ENCODE measurements around the gene TEX2. TPM values are rescaled to one million over a fixed set of nuclear protein-coding genes. Genes with fewer than 3 reads are reported as not detected.

Gene TEX2
- total and polyA plus RNA-seq, 5 donors from 2014 or later, result 6.0 to 9.3 (median 6.1) TPM

GRCh38 chr17:64164596-64165285, 98.3 kb downstream of the TEX2 start:
- Mint-ChIP-seq H3K4me1 (peaks cover 0 to 8% (median 3%) of the 10 kb centered on the region in 4 donors), H3K36me3 (peaks cover 15% of the 10 kb centered on the region), H3K9me3 (no peaks in the 10 kb centered on the region), H3K27me3 (no peaks in the 10 kb centered on the region), H3K27ac (peak overlapping the region in 1 of 3 donors; percentile 23), H3K4me3 (no peak overlapping the region)
- Histone ChIP-seq H3K27me3 (ENCODE audit: control insufficient read depth, insufficient read depth, low read length) (no peaks in the 10 kb centered on the region), H3K4me3 (ENCODE audit: low read depth, low read length) (no peak overlapping the region), H3K4me1 (ENCODE audit: control insufficient read depth, insufficient read depth, low read length, poor library complexity, severe bottlenecking) (peaks cover 8% of the 10 kb centered on the region), H3K27ac (ENCODE audit: insufficient read depth, low read length, poor library complexity, severe bottlenecking) (no peak overlapping the region), H3K9me3 (ENCODE audit: control insufficient read depth in 2 of 2, low read length in 2 of 2) (no peaks in the 10 kb centered on the region), H3K36me3 (ENCODE audit: control insufficient read depth, insufficient read depth, low read length) (no peaks in the 10 kb centered on the region)
- ATAC-seq (ENCODE audit: low read depth in 2 of 2), result no peak
- DNase-seq, result no peak

- no peaks in the 10 kb centered on the region for H3K9me3 ChIP-seq (ENCODE audit: control insufficient read depth in 2 of 2, low read length in 2 of 2)
- H3K36me3 ChIP-seq (ENCODE audit: control insufficient read depth, insufficient read depth, low read length), result peaks cover 7% of the 10 kb centered on the region
- no peak overlapping the region for H3K27ac ChIP-seq (ENCODE audit: insufficient read depth, low read length, poor library complexity, severe bottlenecking)
- Mint-ChIP-seq H3K27me3 (no peaks in the 10 kb centered on the region), H3K9me3 (no peaks in the 10 kb centered on the region), H3K4me3 (no peak overlapping the region), H3K4me1 (peaks cover 0 to 8% (median 3%) of the 10 kb centered on the region in 4 donors), H3K27ac (no peak overlapping the region), H3K36me3 (peaks cover 8% of the 10 kb centered on the region)
- H3K4me1 ChIP-seq (ENCODE audit: control insufficient read depth, insufficient read depth, low read length, poor library complexity, severe bottlenecking), result peaks cover 8% of the 10 kb centered on the region
- no peak for ATAC-seq (ENCODE audit: low read depth in 2 of 2)
- no peak for DNase-seq
- no peaks in the 10 kb centered on the region for H3K27me3 ChIP-seq (ENCODE audit: control insufficient read depth, insufficient read depth, low read length)
- H3K4me3 ChIP-seq (ENCODE audit: low read depth, low read length), result no peak overlapping the region
Observed at GRCh38 chr17:64163468-64163867, 99.6 kb downstream of the TEX2 start.

GRCh38 chr17:64162554-64162953, 100.5 kb downstream of the TEX2 start:
- Histone ChIP-seq H3K27ac (ENCODE audit: insufficient read depth, low read length, poor library complexity, severe bottlenecking) (no peak overlapping the region), H3K9me3 (ENCODE audit: control insufficient read depth in 2 of 2, low read length in 2 of 2) (no peaks in the 10 kb centered on the region), H3K27me3 (ENCODE audit: control insufficient read depth, insufficient read depth, low read length) (no peaks in the 10 kb centered on the region), H3K4me3 (ENCODE audit: low read depth, low read length) (no peak overlapping the region), H3K4me1 (ENCODE audit: control insufficient read depth, insufficient read depth, low read length, poor library complexity, severe bottlenecking) (peaks cover 8% of the 10 kb centered on the region), H3K36me3 (ENCODE audit: control insufficient read depth, insufficient read depth, low read length) (peaks cover 7% of the 10 kb centered on the region)
- Mint-ChIP-seq H3K9me3 (no peaks in the 10 kb centered on the region), H3K27ac (peak overlapping the region in 1 of 3 donors; percentile 55), H3K36me3 (peaks cover 3% of the 10 kb centered on the region), H3K4me3 (no peak overlapping the region), H3K27me3 (no peaks in the 10 kb centered on the region), H3K4me1 (peaks cover 0 to 8% (median 3%) of the 10 kb centered on the region in 4 donors)
- no peak for ATAC-seq (ENCODE audit: low read depth in 2 of 2)
- no peak for DNase-seq

GRCh38 chr17:64161380-64162176, 101.5 kb downstream of the TEX2 start:
- H3K4me1 Mint-ChIP-seq, result peaks cover 0 to 8% (median 3%) of the 10 kb centered on the region in 4 donors
- DNase-seq, result no peak
- Histone ChIP-seq H3K27me3 (ENCODE audit: control insufficient read depth, insufficient read depth, low read length) (no peaks in the 10 kb centered on the region), H3K9me3 (ENCODE audit: control insufficient read depth in 2 of 2, low read length in 2 of 2) (no peaks in the 10 kb centered on the region), H3K36me3 (ENCODE audit: control insufficient read depth, insufficient read depth, low read length) (peaks cover 7% of the 10 kb centered on the region), H3K4me3 (ENCODE audit: low read depth, low read length) (no peak overlapping the region), H3K4me1 (ENCODE audit: control insufficient read depth, insufficient read depth, low read length, poor library complexity, severe bottlenecking) (peaks cover 8% of the 10 kb centered on the region), H3K27ac (ENCODE audit: insufficient read depth, low read length, poor library complexity, severe bottlenecking) (no peak overlapping the region)
- peak overlapping the region; percentile 1 to 33 (median 29) for H3K27ac Mint-ChIP-seq
- ATAC-seq (ENCODE audit: low read depth in 2 of 2), result no peak
- H3K9me3 Mint-ChIP-seq, result no peaks in the 10 kb centered on the region
- H3K4me3 Mint-ChIP-seq, result no peak overlapping the region
- no peaks in the 10 kb centered on the region for H3K27me3 Mint-ChIP-seq
- peaks cover 3% of the 10 kb centered on the region for H3K36me3 Mint-ChIP-seq

GRCh38 chr17:64160378-64160777, 102.7 kb downstream of the TEX2 start:
- Histone ChIP-seq H3K4me3 (ENCODE audit: low read depth, low read length) (no peak overlapping the region), H3K27ac (ENCODE audit: insufficient read depth, low read length, poor library complexity, severe bottlenecking) (no peak overlapping the region), H3K9me3 (ENCODE audit: control insufficient read depth in 2 of 2, low read length in 2 of 2) (no peaks in the 10 kb centered on the region), H3K36me3 (ENCODE audit: control insufficient read depth, insufficient read depth, low read length) (peaks cover 7% of the 10 kb centered on the region), H3K4me1 (ENCODE audit: control insufficient read depth, insufficient read depth, low read length, poor library complexity, severe bottlenecking) (peaks cover 8% of the 10 kb centered on the region), H3K27me3 (ENCODE audit: control insufficient read depth, insufficient read depth, low read length) (no peaks in the 10 kb centered on the region)
- H3K4me1 Mint-ChIP-seq, result peaks cover 0 to 8% (median 3%) of the 10 kb centered on the region in 4 donors
- ATAC-seq (ENCODE audit: low read depth in 2 of 2) (no peak), DNase-seq (no peak)
- H3K27ac Mint-ChIP-seq, result no peak overlapping the region
- H3K27me3 Mint-ChIP-seq, result no peaks in the 10 kb centered on the region
- H3K9me3 Mint-ChIP-seq, result no peaks in the 10 kb centered on the region
- H3K36me3 Mint-ChIP-seq, result peaks cover 3% of the 10 kb centered on the region
- no peak overlapping the region for H3K4me3 Mint-ChIP-seq

- H3K27ac ChIP-seq (ENCODE audit: insufficient read depth, low read length, poor library complexity, severe bottlenecking), result no peak overlapping the region
- H3K27ac Mint-ChIP-seq, result no peak overlapping the region
- no peak for ATAC-seq (ENCODE audit: low read depth in 2 of 2)
Observed at GRCh38 chr17:64158831-64159590, 104.0 kb downstream of the TEX2 start.

GRCh38 chr17:64158406-64158805, 104.7 kb downstream of the TEX2 start:
- Mint-ChIP-seq H3K4me1 (peaks cover 0 to 8% (median 3%) of the 10 kb centered on the region in 4 donors), H3K36me3 (peaks cover 14% of the 10 kb centered on the region), H3K27ac (no peak overlapping the region), H3K9me3 (no peaks in the 10 kb centered on the region), H3K27me3 (no peaks in the 10 kb centered on the region), H3K4me3 (no peak overlapping the region)
- Histone ChIP-seq H3K4me3 (ENCODE audit: low read depth, low read length) (no peak overlapping the region), H3K27ac (ENCODE audit: insufficient read depth, low read length, poor library complexity, severe bottlenecking) (no peak overlapping the region), H3K27me3 (ENCODE audit: control insufficient read depth, insufficient read depth, low read length) (no peaks in the 10 kb centered on the region), H3K9me3 (ENCODE audit: control insufficient read depth in 2 of 2, low read length in 2 of 2) (no peaks in the 10 kb centered on the region), H3K36me3 (ENCODE audit: control insufficient read depth, insufficient read depth, low read length) (peaks cover 14% of the 10 kb centered on the region), H3K4me1 (ENCODE audit: control insufficient read depth, insufficient read depth, low read length, poor library complexity, severe bottlenecking) (peaks cover 8% of the 10 kb centered on the region)
- no peak for DNase-seq
- no peak for ATAC-seq (ENCODE audit: low read depth in 2 of 2)

More at GRCh38 chr17:64158831-64159590, 104.0 kb downstream of the TEX2 start:
- Histone ChIP-seq H3K4me1 (ENCODE audit: control insufficient read depth, insufficient read depth, low read length, poor library complexity, severe bottlenecking) (peaks cover 8% of the 10 kb centered on the region), H3K4me3 (ENCODE audit: low read depth, low read length) (no peak overlapping the region), H3K36me3 (ENCODE audit: control insufficient read depth, insufficient read depth, low read length) (peaks cover 12% of the 10 kb centered on the region), H3K9me3 (ENCODE audit: control insufficient read depth in 2 of 2, low read length in 2 of 2) (no peaks in the 10 kb centered on the region), H3K27me3 (ENCODE audit: control insufficient read depth, insufficient read depth, low read length) (no peaks in the 10 kb centered on the region)
- no peaks in the 10 kb centered on the region for H3K9me3 Mint-ChIP-seq
- peaks cover 12% of the 10 kb centered on the region for H3K36me3 Mint-ChIP-seq
- peaks cover 0 to 8% (median 3%) of the 10 kb centered on the region in 4 donors for H3K4me1 Mint-ChIP-seq
- no peaks in the 10 kb centered on the region for H3K27me3 Mint-ChIP-seq
- DNase-seq, result no peak
- no peak overlapping the region for H3K4me3 Mint-ChIP-seq

All from CD4-positive, CD25-positive, alpha-beta regulatory T cell (primary cell).